Mucosa of descending colon (tissue), 3 donors: ENCODE measurements around the gene AKT1S1. TPM values are rescaled to one million over a fixed set of nuclear protein-coding genes. Genes with fewer than 3 reads are reported as not detected.

Experiments used
- ATAC-seq: fragments of 200-7000 bp; cut with Tn5 transposase; one replicate; pipeline ENCODE4 v1.9.1; 2020; ENCODE audit warnings: mild to moderate bottlenecking, moderate library complexity
- DNase-seq, 3 donors: peaks; one replicate each; pipeline ENCODE4 v3.0.0-alpha.2; 2020
- H3K36me3 ChIP-seq: fragments of 200-600 bp; one replicate; pipeline ENCODE4 v1.8.0; 2021; ENCODE audit warnings: low read depth, mild to moderate bottlenecking
- H3K4me1 ChIP-seq: fragments of 200-600 bp; one replicate; pipeline ENCODE4 v1.8.0; 2021; ENCODE audit warnings: low read depth, mild to moderate bottlenecking
- H3K4me3 ChIP-seq: fragments of 200-600 bp; one replicate; pipeline ENCODE4 v1.8.0; 2021; ENCODE audit warnings: mild to moderate bottlenecking
- H3K9me3 ChIP-seq: fragments of 200-600 bp; one replicate; pipeline ENCODE4 v1.8.0; 2021; ENCODE audit warnings: mild to moderate bottlenecking
- intact Hi-C, 2 donors: fragments of 100-400 bp; cut with DNase I in 1 of 2; cut with micrococcal nuclease in 1 of 2; formaldehyde crosslinking; loops; one replicate each; pipeline versions ENCODE4 v1.11.0 to v1.11.1; 2022; cut with DNase I, micrococcal nuclease
- total RNA-seq, 3 donors: library from RNA; stranded (reverse); fragmentation: NEBNext Ultra II Directional in 2 of 3; extraction: Animal tissue kit (Norgen Biotek cat#: 25700) in 2 of 3; gene quantifications; one replicate each; pipeline versions ENCODE4 v1.2.1 to v1.2.4, GENCODE V29; 2021 to 2023
- TF ChIP-seq, protein P1 (sequence below): fragments of 200-600 bp; IDR thresholded peaks from one replicate; pipeline ENCODE4 v1.8.0; 2022; ENCODE audit warnings: antibody characterized with exemption, mild to moderate bottlenecking
- donor health status: DM: no; HTN: no; CAD: no; lungs with moderate emphysema.
- donor health status: DM: no; HTN: no; CAD: no.
- donor health status: DM: no; HTN: yes; CAD: no.

The AKT1S1 gene
- total RNA-seq, 3 donors from 2014 or later = 38.8 to 44.0 (median 42.3) TPM

DNA sequence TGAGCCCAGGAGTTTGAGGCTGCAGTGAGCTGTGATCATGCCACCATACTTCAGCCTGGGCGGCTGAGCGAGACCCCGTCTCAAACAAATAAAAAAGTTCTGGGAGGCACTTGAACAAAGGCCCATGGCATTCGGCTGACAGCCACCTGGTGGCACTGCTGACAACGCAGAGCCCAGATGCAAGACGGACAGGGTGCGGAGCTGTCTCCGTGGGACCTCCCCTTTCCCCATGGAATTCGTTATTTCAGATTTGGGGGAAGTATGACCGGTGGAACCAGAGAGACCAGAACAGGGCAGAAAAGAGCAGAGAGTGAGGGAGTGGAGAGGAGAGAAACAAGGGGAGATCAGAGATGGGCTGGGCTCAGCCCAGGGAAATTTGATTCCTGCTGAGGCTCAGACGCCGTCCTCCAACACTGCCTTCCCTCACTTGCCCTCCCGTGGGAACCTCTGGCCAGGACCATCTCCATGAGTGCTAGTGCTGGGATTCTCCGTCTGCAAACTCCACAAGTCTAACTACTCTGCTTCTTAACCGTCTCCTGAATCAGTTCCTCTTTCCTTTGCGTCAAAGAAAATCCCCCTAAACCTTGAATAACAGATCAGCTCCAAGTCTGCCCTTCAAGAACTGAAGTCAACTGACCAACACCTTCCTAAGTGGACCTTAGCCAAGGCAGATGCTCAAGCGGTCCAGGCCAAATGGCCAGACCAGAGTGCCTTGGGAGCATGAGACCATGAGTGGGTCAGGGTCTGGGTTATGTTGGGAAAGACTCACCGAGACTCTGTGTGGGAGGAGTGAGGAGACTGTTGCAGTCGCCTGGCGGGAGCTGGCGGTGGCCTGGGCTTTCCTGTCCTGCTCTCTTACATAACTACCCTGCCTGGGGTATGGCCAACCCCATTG, 39.9 kb upstream of the AKT1S1 start:
- DNase-seq (no peak), ATAC-seq (no peak)
- Histone ChIP-seq H3K9me3 (no peaks in the 10 kb centered on the region), H3K4me3 (no peak overlapping the region), H3K36me3 (no peaks in the 10 kb centered on the region), H3K4me1 (no peaks in the 10 kb centered on the region)
- intact Hi-C loops = no loop called here
- TF ChIP-seq, protein P1, sequence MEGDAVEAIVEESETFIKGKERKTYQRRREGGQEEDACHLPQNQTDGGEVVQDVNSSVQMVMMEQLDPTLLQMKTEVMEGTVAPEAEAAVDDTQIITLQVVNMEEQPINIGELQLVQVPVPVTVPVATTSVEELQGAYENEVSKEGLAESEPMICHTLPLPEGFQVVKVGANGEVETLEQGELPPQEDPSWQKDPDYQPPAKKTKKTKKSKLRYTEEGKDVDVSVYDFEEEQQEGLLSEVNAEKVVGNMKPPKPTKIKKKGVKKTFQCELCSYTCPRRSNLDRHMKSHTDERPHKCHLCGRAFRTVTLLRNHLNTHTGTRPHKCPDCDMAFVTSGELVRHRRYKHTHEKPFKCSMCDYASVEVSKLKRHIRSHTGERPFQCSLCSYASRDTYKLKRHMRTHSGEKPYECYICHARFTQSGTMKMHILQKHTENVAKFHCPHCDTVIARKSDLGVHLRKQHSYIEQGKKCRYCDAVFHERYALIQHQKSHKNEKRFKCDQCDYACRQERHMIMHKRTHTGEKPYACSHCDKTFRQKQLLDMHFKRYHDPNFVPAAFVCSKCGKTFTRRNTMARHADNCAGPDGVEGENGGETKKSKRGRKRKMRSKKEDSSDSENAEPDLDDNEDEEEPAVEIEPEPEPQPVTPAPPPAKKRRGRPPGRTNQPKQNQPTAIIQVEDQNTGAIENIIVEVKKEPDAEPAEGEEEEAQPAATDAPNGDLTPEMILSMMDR = no peak

DNA sequence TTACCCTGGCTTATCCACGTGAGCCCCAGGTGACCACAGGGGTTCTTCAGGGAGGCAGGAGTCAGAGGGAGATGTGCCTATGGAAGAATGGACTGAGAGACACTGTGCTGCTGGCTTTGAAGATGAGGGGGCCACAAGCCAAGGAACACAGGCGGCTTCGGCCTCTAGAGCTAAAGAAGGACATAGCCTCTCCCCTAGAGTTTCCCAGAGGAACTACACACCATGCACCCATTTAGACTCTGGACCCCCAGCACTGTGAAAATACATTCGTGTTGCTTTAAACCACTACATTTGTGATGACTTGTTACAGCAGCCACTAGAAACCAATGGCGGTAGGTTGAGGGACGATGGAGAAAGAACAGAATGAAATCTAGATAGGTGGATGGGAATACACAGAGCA, 38.1 kb upstream of the AKT1S1 start:
- Histone ChIP-seq H3K4me3 (no peak overlapping the region), H3K36me3 (no peaks in the 10 kb centered on the region), H3K9me3 (no peaks in the 10 kb centered on the region), H3K4me1 (no peaks in the 10 kb centered on the region)
- intact Hi-C loops = no loop called here
- ATAC-seq (no peak), DNase-seq (no peak)
- TF ChIP-seq, protein P1 = no peak

DNA sequence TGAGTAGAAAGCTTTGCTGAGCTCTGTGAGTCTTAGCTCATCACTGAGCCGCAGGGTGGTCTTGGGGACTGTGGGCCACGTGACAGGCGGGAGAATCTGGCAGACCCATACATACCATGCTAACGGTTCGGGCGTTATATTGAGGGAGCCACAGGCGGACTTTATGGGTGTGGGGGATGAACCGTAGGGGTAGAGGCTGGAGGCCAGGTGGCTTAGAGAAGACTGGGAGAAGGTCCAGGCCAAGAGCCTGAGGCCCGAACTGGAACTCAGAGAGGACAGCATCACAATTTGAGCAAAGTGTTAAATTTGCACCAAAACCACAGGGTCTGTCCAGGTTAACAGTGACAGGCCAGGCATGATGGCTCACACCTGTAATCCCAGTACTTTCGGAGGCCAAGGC, 36.6 kb upstream of the AKT1S1 start:
- H3K4me1 ChIP-seq = no peaks in the 10 kb centered on the region
- no peaks in the 10 kb centered on the region for H3K9me3 ChIP-seq
- ATAC-seq (no peak), DNase-seq (no peak)
- H3K36me3 ChIP-seq = no peaks in the 10 kb centered on the region
- TF ChIP-seq, protein P1 = no peak
- intact Hi-C loops = no loop called here
- no peak overlapping the region for H3K4me3 ChIP-seq

DNA sequence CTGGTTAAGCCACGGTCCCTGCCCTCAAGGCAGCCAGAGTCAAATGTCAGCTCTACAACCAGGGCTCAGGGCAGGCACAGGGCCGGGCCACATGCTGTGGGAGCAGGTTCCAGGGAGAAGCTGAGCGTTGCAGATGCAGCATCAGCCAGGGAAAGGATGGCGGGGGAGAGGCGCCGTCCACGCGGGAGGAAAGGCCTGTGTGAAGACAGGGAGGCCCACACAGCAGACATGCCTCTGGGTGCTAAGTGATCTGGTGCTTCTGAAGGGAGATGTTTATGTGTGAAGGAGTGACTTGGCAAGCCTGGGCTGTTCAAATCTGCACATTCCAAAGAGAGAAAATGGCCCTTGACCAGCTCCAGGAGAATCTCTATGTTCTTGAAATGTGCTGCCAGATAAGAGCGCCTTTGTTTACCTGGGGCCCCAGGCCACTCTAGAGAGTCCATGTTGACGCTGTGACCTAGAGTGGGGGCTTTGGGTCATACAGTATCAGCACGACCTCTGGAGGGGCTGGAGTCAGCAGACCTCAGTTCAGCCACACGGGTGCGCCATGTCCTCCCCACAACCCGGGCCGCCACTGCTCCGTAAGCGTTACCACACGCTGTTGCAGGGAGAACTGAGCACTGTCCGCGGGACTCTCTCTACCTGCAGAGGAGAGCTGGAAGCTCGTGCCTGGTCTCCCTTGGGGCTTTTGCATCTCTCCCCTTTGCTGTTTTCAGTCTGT, 36.0 kb upstream of the AKT1S1 start:
- no peaks in the 10 kb centered on the region for H3K4me1 ChIP-seq
- no peak overlapping the region for H3K4me3 ChIP-seq
- intact Hi-C loops = no loop called here
- no peaks in the 10 kb centered on the region for H3K9me3 ChIP-seq
- TF ChIP-seq, protein P1 = no peak
- H3K36me3 ChIP-seq = no peaks in the 10 kb centered on the region
- DNase-seq = no peak
- no peak for ATAC-seq

DNA sequence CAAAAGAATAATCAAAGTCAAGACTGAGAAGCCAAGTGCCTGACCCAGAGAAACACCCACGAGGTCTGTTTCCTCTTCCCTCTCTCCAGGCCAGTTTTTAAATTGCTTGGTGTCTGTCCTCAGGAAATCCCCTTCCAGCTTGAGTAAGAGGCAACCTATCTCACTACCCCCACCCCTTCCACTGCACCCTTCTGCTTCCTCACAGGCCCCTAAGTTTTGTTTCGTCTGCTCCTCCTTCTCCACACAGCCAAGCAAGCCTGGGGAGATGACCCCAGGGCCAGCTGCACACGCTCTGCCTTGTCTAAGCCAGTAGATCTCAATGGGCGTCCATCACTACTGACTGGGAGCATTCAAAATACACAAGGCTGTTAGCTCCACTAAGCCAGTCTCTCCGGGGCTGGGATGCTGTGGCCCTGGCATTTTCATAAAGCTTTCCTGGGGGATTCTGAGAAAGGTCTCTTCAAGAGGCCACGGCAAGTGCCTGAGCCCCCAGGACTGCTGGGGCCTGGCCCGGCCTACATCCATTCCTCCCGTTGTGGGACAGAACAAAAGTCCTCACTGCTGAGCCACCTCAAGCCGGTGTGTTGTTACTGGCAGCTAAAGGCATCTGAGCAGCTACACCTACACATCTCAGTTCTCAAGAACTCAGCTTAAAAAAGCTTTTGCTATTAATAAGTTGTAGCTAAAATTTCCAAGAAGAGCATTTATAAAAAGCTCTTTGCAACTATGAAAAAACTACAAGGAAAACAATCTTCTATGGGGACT, 34.4 kb upstream of the AKT1S1 start:
- TF ChIP-seq, protein P1 = no peak
- Histone ChIP-seq H3K4me1 (no peaks in the 10 kb centered on the region), H3K9me3 (no peaks in the 10 kb centered on the region), H3K4me3 (no peak overlapping the region), H3K36me3 (no peaks in the 10 kb centered on the region)
- ATAC-seq (peak; percentile 35), DNase-seq (peak in 1 of 3 donors; percentile 12)
- intact Hi-C loops = no loop called here
